Neural progenitor cell (in vitro differentiated cells): ENCODE measurements around the gene TBC1D14.

Experiments used
- EZH2phosphoT487 ChIP-seq: fragments of 200-600 bp; sonication (generic); IDR thresholded peaks from 2 replicates; pipeline ENCODE4 v1.6.1; 2017; ENCODE audit warnings: antibody characterized with exemption
- TF ChIP-seq, protein P1 (sequence below): fragments of 200-600 bp; sonication (generic); IDR thresholded peaks from 2 replicates; pipeline ENCODE4 v1.5.1; 2017; ENCODE audit warnings: antibody characterized with exemption, mild to moderate bottlenecking

DNA sequence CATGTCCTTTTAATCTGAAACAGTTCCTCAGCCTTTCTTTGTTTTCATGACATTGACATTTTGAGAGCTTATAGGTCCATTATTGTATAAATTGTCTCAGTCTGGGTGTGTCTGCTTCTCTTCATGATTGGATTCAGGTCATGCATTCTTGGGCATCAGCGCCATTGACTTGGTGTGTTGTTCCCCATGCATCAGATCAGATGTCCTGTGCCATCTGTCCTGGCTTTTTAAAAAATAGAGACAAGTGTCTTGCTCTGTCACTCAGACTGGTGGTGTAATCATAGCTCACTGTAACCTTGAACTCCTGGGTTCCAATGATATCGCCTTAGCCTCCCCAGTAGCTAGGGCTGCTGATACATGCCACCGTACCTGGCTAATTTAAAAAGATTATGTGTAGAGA, 55.7 kb downstream of the TBC1D14 start:
- no peak for TF ChIP-seq EZH2phosphoT487
- TF ChIP-seq, protein P1, sequence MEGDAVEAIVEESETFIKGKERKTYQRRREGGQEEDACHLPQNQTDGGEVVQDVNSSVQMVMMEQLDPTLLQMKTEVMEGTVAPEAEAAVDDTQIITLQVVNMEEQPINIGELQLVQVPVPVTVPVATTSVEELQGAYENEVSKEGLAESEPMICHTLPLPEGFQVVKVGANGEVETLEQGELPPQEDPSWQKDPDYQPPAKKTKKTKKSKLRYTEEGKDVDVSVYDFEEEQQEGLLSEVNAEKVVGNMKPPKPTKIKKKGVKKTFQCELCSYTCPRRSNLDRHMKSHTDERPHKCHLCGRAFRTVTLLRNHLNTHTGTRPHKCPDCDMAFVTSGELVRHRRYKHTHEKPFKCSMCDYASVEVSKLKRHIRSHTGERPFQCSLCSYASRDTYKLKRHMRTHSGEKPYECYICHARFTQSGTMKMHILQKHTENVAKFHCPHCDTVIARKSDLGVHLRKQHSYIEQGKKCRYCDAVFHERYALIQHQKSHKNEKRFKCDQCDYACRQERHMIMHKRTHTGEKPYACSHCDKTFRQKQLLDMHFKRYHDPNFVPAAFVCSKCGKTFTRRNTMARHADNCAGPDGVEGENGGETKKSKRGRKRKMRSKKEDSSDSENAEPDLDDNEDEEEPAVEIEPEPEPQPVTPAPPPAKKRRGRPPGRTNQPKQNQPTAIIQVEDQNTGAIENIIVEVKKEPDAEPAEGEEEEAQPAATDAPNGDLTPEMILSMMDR = no peak
